Activated CD8-positive, alpha-beta memory T cell treated with anti-CD3 and anti-CD28 coated beads for 48 hours (primary cell): ENCODE results near the gene ADAMTSL1.

Experiments used
- DNase-seq, 3 experiments: peaks; one replicate each; pipeline ENCODE4 v3.0.0-alpha.2; 2020; ENCODE audit warnings: low read depth in 2 of 3, low spot score in 2 of 3

ADAMTSL1 gene

DNA sequence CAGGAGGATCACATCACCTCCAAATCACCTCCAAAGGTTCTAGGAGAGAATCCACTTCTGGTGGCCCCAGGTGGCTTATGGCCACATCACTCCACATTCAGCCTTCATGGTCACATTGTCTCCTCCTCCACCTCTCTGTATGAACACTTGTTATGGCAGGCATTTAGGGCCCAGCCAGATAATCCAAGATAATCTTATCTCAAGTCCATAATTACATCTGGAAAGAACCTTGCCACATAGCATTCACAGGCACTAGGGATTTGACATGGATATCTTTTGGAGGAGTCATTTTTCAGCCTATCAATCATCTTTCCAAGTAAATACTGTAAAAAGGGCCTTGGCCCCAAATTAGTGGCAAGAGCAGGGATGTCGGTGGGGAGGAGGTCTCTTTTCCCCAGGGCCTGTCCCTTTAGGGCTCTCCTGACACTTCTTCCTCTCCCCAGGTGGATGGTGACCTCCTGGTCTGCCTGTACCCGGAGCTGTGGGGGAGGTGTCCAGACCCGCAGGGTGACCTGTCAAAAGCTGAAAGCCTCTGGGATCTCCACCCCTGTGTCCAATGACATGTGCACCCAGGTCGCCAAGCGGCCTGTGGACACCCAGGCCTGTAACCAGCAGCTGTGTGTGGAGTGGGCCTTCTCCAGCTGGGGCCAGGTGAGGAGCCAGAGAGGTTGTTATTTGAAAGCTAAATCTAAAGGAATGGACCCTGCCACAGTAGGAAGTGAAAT lies 418.2 kb downstream of the ADAMTSL1 start:
- DNase-seq: no peak

GRCh38 chr9:18893046-18893445 lies 419.1 kb downstream of the ADAMTSL1 start:
- DNase-seq: no peak

GRCh38 chr9:18893491-18893890 lies 419.5 kb downstream of the ADAMTSL1 start:
- DNase-seq: no peak

DNA sequence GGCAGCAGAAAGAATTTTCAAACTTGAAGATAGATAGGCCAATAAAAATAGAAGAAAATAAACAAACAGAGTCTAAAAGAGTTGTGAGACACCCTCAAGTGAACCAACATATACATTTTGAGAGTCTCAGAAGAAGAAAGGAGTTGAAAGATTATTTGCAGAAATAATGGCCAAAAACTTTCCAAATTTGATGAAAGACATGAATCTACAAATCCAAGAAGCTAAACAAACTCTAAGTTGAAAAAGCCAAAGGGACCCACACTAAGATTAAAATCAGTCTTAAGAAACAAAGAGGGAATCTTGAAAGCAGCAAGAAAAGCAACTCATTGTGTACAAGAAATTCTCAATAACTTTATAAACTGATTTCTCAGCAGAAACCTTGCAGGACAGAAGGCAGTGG lies 422.1 kb downstream of the ADAMTSL1 start:
- no peak for DNase-seq

DNA sequence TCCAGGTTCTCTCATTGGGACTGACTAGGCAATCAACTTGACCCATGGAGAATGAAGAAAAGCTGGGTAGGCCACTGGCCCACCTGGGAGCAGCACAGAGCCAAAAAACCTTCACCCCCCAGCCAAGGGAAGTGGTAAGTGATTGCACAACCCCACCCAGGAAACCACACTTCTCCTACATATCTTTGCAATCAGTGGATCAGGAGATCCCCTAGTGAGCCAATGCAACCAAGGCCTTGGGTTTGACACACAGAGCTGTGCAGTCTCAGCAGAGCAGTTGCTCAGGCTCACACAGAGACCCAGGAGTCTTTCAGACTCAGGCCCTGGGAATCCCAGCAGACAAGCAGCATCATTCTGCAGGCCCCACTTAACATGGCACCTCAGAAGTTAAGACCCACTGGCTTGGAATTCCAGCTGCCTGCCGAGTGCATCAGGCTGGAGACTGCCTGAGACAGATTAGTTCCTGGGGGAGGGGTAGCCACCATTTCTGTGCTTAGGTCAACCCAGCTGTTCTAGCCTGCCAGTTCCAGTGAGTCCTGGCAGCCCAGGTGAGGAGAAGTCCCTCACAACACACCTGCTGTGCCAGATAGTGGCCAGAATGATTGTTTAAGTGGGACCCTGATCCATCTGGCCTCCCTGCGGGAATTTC lies 422.7 kb downstream of the ADAMTSL1 start:
- DNase-seq: no peak

- DNase-seq: no peak
Observed at GRCh38 chr9:18903450-18903849, 429.5 kb downstream of the ADAMTSL1 start.

GRCh38 chr9:18905028-18905882 lies 431.3 kb downstream of the ADAMTSL1 start:
- no peak for DNase-seq

DNA sequence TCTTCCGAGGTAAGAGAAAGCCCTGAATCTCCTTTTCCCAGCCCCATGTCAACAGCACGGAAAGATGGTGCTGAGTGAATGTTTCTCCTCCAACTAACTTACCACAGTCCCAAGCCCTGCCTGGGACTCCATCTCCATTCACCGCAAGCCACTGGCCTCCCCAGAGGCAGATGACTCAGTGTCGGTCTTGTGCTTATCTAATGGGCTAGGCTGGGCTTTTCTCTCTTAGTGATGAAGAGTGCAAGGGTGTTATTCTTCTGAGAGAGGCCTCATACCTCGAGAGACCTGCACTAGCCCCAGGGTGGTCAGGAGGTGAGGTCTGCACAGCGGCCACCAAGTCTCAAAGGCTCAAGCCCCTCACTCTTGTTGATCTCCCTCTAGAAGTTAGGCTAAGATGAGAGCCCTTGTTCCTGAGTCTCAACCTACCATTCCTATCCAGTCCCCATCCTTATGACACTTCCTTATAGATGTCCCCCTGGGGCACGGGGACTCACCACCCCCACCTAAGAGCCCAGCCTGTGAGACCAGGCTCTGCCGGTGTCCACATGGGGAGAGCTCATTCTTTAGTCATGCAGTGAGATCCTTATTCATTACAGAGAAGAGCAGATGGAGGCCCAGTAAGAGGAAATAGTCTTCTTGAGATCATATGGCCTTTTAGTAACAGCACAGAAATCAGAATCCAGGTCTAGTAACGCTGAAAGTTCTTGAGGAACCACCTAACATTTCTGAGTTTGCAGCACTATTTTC lies 432.1 kb downstream of the ADAMTSL1 start:
- no peak for DNase-seq

GRCh38 chr9:18906656-18907395 lies 432.9 kb downstream of the ADAMTSL1 start:
- no peak for DNase-seq

DNA sequence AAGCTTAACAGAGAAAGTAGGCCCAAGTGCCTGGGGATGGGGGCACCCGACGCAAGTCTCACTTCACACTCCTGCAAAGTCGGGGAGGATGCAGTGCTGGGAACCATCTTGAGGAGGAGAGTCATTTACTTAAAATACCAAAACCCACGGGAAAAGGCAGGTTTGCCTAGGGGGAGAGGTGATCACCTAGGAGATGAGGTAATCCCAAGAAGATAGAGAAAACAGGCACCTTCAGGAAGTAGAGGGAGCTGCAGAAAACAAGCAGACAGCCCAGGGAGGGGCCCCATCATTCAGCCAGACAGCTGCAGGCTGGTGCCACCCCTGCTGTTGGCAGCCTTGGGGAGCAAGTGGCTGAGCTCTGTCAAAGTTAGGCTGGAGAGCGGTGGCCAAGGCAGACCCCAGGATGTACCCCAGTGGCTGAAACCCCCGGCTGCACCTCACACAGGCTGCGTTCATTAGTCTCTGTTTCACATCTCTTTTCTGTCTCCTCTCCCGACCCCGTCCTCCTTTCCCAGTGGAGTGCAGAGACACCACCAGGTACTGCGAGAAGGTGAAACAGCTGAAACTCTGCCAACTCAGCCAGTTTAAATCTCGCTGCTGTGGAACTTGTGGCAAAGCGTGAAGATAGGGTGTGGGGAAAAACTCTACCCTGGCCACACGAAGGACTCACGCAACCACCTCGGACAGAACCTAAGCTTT lies 434.1 kb downstream of the ADAMTSL1 start:
- DNase-seq: no peak

- no peak for DNase-seq
Observed at GRCh38 chr9:18909140-18910018, 435.4 kb downstream of the ADAMTSL1 start.

DNA sequence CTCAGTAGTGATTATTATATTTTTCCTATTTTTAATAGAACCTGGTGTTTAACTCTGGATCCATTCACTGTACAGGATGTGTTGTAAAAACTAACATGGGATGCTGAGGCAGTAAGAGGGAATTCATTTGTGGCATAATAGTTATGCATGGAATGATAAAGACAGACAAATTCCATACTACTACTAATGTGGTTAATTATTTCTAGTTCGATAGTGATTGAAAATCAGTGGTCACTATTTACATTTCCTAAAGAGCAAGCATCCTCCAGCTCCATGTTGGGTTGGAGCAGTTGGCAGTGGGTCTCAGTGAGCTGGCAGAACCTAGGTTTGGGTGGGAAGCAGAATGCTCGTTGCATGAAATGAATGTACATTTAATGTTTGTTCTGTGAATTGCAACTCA lies 436.5 kb downstream of the ADAMTSL1 start:
- DNase-seq: no peak

GRCh38 chr9:18910916-18911315 lies 437.0 kb downstream of the ADAMTSL1 start:
- no peak for DNase-seq

DNA sequence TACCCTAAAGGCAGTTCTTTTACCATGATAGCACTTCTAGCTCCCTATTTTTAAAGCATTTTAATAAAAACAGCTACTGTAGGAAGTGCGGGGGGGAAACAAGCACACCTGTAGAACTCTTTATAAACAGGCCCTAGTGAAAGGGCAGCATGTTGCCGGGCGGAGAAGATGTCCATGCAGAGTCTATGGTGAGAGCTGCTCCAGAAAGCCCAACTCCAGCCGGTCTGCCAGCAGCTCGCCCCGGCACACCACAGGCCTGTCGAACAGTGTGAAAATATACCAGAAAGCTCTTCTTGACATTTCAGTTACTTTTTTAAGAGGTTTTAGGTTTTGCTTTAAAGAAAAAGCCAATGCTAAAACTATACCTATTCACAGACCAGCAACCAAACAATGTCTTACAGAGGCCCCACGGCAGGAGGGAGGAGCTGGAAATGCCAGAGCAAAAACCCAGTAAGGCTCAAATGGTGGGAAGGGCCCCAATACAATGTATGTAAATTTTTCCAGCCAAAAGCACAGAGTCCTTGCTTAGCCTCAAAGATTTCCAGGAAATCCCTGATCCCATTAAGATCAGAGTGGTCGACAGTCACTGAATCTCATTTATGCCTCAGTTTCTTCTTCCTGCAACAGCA lies 437.9 kb downstream of the ADAMTSL1 start:
- no peak for DNase-seq

DNA sequence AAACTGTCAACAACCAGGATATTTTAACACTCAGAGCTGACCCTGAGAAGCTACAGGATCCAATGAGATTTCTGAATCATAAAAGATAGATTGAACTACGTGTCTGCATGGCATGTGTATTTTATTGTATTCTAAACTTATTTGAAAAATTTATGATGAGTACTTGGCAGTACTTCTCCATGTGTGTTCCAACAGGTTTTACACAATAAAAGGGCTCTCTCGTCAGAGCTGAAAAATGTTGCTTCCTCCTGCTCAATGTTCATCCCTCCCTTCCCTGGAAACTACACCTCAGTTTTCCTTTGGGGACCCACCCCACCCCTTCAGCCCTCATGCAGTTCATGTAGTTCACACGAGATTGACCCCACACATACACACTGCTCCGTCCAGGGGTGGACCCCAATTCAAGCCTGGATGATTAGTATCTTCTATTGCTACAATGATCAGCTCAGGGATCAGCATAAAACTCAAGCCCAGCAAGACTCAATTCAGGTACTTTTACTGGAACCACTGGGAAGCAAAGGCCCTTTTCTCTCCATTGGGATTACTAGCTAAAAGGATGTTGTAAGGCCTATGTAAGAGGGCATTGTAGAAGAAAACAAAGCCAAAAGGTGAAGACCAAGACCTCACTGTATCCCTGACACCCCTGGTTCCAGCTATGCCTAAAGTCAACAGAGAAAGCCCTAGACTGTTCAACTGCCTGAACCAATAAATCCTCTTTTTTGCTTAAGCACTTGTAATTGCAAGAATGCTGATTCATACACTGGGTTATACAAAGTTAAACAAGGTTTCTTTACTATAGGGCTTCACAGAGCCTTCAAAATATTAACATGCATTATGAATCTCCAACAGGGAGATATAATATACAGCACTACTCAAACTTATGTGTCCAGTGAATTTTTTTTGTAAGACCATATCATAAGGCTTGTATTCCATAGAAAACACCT lies 446.5 kb downstream of the ADAMTSL1 start:
- no peak for DNase-seq

DNA sequence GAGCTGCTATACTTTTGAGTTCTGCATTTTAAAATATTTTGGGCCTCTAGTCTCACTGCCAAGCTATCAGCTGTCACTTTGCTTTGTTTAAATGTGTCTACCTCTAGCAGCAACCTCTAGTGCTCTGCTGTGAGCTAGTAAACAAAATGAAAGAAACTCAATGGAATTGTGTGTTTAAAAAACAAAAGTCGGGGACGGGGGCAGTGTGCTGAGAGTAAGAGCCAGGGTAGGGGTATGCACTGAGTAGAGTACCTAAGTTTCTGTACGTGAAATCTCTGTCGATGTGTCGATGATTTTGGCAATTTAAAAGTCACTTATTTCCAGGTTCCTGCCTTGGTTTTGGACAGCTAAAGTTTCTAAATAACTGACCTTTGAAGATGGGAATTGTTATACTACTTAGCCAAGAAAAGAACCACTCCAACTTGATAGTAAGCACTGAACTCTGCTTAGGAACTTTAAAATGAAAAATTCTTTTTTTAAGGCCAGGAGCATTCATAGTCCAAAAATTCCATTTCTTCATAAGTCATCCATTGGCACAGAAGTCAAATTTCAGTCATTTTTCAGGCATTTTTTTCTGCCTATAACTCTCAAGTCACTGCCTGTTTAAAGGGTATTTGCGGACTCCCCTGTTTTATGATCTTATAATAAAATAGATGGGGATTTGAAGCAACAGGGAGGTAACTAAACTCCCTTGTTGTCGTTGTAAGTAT lies 447.6 kb downstream of the ADAMTSL1 start:
- no peak for DNase-seq
